ENCODE measurements around the gene LRFN4.
"Not testable (repeated sequence)": the region's sequence is repeated elsewhere in the genome, so short reads cannot be mapped to it uniquely, and the experiment has no call there.

LRFN4 gene

DNA sequence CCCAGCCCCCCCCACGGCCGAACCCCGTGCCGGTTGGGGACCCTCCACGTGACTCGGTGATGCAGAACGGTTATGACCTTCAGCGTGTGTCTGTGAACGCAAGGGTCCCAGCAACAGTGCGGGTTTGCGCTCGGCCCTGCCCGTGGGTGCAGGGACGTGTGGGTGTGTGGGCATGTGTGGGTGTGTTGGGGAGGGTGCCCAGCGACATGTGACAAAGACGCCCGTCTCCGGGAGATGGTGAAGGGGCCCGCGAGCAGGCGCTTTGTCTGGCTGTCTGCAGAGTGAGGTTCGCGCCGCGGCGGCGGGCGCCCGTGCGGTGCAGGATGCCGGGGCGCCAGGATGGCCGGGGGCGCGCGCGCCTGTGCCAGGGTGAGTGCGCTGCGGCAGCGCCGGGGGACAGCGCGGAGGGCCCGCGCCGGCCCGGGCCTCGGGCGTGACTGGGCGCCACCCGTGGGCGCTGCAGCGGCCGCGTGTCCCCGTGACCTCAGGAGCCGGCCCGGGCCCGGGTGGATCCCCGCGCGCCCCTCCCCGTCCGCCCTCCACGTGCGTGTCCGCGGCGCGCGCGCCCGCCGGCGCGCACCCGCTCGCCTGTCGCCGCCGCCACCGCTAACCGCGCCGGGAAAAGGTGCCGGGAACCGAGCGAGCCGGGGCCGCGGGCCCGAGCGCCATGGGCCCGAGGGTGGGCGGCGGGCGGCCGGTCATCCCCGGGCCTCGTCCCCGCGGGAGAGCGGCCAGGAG is at the start of gene LRFN4:
Gene LRFN4 (plus strand): TSS at position 569 of the 738 bp plus-strand sequence. CDS start 681 bp downstream, outside the sequence.
- DNase-seq (ENCODE audit: low read depth in 2 of 2): no peak

GRCh38 chr11:66809592-66809991 is 47.3 kb upstream of the LRFN4 start:
- DNase-seq (ENCODE audit: low read depth in 2 of 2): no peak

DNA sequence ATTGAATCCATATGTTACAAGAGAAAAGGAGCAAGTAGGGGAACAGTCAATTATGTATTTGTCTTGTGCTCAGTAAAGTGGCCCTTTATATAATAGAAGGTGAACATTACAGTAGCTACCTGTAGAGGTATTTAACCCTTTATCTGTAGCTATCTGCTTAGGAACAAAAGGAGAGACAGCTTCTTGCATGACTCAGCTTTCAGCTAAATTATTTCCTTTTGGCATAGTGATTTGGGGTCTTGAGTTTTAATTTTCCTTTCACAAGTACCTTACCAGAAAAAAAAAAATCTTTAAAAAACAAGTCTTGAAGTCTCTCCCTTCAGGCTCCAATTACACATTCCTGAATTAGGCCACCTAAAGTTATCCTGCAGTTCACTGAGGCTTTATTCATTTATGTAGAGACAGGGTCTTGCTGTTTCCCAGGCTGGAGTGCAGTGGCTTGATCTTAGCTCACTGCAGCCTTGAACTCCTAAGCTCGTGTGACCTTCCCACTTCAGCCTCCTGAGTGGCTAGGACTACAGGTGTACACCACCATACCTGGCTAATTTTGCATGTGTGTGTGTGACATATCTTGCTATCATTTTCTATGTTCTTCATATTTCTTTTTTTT is 46.2 kb upstream of the LRFN4 start:
- no peak for DNase-seq (ENCODE audit: low read depth in 2 of 2)

DNA sequence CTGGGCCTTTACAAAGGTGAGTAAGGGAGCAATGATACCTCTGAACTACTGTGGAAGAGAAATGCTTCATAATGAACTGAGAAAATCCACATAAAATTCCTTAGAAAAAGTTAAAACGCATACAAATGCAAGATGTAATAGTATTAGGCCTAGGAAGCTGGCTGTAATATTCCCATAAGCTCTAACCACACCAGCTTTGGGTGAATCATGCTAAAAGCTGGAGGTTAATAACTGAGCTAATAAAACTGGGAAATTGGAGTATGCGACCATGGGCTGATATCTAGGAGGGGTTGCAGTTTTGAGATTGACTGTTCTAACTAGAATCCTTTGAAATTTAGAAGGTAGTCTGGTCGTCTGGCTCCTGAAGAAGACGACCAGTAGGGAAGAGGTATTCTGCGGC is 42.2 kb upstream of the LRFN4 start:
- DNase-seq (ENCODE audit: low read depth in 2 of 2): no peak

GRCh38 chr11:66815646-66816045 is 41.2 kb upstream of the LRFN4 start:
- DNase-seq (ENCODE audit: low read depth in 2 of 2): no peak

GRCh38 chr11:66818231-66818955 is 38.5 kb upstream of the LRFN4 start:
- DNase-seq (ENCODE audit: low read depth in 2 of 2): no peak

DNA sequence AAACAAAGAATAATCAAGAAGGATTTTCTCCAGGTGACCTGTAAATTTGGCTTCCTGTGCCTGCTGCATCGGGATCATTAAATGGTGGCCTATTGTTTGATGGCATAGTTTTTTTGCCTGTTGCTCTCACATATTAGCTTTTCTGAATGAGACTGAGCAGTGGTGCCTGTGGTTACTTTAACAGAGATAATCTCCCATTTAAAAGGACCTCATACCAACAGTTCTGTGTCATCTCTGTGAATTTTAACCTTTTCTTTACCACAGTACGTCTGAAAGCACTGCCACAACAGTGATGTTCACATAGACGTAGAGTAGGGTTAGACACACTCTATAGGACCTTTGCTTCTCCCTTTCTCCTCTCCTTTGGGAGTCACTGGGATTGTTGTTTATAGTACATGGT is 36.5 kb upstream of the LRFN4 start:
- no peak for DNase-seq (ENCODE audit: low read depth in 2 of 2)

GRCh38 chr11:66820901-66821300 is 36.0 kb upstream of the LRFN4 start:
- DNase-seq (ENCODE audit: low read depth in 2 of 2): no peak

DNA sequence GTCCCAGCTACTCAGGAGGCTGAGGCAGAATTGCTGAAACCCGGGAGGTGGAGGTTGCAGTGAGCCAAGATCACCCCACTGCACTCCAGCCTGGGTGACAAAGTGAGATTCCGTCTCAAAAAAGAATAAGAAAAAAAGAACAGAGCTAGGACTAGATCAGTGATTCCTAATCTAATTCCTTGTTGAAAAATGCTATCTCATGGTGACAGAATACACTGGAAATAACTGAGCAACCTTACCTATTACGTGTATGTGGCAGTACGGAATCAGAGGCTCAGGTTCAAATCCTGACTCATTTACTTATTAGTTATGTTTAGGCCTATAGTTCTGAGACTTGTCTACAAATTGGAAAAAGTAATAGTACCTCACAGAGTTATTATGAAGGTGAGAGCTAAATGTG is 33.2 kb upstream of the LRFN4 start:
- DNase-seq (ENCODE audit: low read depth in 2 of 2): no peak

- not testable (repeated sequence) for DNase-seq (ENCODE audit: low read depth in 2 of 2)
Measured at GRCh38 chr11:66824573-66824972, 32.3 kb upstream of the LRFN4 start.

GRCh38 chr11:66834539-66834845 is 22.4 kb upstream of the LRFN4 start:
- no peak for DNase-seq (ENCODE audit: low read depth in 2 of 2)

DNA sequence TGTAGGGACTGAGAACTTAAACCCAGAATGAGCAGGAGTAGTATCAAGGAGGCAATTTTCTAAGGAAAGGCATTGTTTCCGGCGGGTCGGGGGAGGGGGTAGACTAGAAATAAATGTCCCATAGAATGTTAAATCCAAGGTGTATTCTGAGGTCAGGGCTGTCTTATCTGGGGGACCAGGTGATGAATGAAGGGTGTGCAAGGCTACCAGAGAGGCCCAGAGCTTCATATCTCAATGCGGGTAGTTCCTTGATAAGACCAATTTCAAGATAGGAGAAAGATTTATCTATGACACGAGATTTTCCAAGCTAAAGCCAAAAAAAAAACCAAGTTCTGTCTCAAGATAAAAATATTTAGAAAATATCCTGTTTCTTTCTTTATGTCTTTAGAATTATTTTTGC is 21.9 kb upstream of the LRFN4 start:
- no peak for DNase-seq (ENCODE audit: low read depth in 2 of 2)

GRCh38 chr11:66835768-66836405 is 21.0 kb upstream of the LRFN4 start:
- DNase-seq (ENCODE audit: low read depth in 2 of 2): peak; percentile 32 to 37

- no peak for DNase-seq (ENCODE audit: low read depth in 2 of 2)
Measured at GRCh38 chr11:66840317-66841091, 16.4 kb upstream of the LRFN4 start.

- no peak for DNase-seq (ENCODE audit: low read depth in 2 of 2)
Measured at GRCh38 chr11:66841861-66842260, 15.0 kb upstream of the LRFN4 start.

DNA sequence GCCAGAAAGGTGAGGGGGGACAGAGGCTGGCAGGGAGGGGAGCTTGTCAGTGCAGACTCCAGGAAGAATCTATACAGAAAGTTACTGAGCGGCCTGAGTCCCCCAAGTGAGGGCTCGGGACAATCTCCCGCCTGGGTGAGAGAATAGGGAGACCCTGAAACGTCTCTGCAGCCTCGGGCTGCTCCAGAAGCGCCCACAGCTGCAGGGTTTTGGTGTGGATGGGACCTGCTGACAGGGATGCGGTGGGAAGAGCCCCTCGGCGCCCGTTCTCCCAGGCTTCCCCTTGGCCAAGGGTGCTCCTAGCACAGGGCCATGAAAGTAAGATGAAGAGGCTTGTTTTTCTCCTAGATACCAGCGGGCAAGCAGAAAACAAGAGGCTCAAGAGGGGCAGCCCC is 14.4 kb upstream of the LRFN4 start:
- no peak for DNase-seq (ENCODE audit: low read depth in 2 of 2)

DNA sequence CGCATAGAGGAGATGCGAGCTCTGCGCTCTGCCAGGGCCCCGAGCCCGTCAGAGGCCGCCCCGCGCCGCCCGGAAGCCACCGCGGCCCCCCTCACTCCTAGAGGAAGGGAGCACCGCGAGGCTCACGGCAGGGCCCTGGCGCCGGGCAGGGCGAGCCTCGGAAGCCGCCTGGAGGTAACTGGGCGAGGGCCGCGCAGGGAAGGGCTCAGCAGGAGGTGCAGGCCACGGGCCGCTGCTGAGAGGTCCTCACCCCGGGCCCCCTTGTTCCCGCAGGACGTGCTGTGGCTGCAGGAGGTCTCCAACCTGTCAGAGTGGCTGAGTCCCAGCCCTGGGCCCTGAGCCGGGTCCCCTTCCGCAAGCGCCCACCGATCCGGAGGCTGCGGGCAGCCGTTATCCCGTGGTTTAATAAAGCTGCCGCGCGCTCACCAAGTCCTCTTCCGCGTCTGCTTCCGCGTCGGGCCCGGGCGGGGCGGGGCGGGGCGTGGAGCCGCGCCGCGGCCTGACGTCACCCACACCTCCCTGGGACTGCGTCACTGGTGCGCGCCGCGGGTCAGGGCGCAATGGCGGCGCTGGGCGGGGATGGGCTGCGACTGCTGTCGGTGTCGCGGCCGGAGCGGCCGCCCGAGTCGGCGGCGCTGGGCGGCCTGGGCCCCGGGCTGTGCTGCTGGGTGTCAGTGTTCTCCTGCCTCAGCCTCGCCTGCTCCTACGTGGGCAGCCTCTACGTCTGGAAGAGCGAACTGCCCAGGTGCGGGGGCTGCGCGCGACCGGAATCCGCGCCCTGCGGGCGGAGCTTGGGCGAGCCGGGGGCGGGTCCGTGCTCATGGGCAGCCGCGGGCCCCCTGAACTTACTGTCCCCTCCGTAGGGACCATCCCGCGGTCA is 13.7 kb upstream of the LRFN4 start, which contains the start of gene RCE1:
Gene RCE1 (plus strand): TSS at position 546 of the 880 bp plus-strand sequence. CDS start 15 bp downstream, at position 561.
- peak; percentile 73 to 79 for DNase-seq (ENCODE audit: low read depth in 2 of 2)

DNA sequence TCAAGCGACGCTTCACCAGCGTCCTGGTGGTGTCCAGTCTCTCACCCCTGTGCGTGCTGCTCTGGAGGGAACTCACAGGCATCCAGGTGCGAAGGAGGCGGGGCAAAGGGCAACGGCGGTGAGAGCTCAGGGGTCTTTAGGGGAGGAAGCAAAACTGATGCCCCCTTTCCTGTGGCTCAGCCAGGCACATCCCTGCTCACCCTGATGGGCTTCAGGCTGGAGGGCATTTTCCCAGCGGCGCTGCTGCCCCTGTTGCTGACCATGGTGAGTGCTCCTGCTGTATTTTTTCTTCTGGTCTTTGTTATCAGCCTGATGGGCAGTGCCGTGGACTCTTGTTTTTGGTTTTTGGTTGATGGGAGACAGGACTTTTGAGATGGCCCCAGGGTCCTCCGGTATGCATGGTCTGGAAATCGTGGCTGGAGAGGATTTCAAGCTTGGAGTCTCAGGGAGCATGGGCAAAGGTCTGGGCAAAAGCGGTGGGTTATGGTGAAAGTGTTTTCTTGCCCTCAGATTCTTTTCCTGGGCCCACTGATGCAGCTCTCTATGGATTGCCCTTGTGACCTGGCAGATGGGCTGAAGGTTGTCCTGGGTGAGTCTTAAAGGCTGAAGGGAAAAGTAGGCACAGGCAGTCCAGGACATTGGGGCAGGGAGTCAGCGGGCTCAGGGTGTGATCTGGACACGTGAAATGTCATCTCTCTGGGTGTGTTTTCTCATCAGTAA is 12.9 kb upstream of the LRFN4 start:
- no peak for DNase-seq (ENCODE audit: low read depth in 2 of 2)

- no peak for DNase-seq (ENCODE audit: low read depth in 2 of 2)
Measured at GRCh38 chr11:66844496-66845142, 12.2 kb upstream of the LRFN4 start.
